ENCODE results near the gene PDLIM3.
A peak's percentile ranks its signal among the peaks of the same experiment; 100 is the strongest.

PDLIM3 gene

GRCh38 chr4:185467101-185467500 is 68.2 kb downstream of the PDLIM3 start:
- peak; percentile 3 for DNase-seq

GRCh38 chr4:185465707-185466106 is 69.6 kb downstream of the PDLIM3 start:
- no peak for TF ChIP-seq CTCF (IDR thresholded peaks at IDR 0.05; ENCODE audit: low read depth, low read length, missing control alignments)
- Histone ChIP-seq H3K4me3 (ENCODE audit: low read depth, low read length) (no peak overlapping the region), H3K27ac (no peak overlapping the region), H3K27me3 (replicated peaks) (peaks cover 2% of the 10 kb centered on the region), H3K36me3 (replicated peaks) (no peaks in the 10 kb centered on the region)
- no peak for DNase-seq
- in situ Hi-C loops (cut with HindIII; ENCODE audit: low pct_ligation_motif_present, low sequenced_read_pairs) = no loop called here

More at GRCh38 chr4:185467101-185467500, 68.2 kb downstream of the PDLIM3 start:
- H3K27me3 ChIP-seq (replicated peaks) = peaks cover 2% of the 10 kb centered on the region
- in situ Hi-C loops (cut with HindIII; ENCODE audit: low pct_ligation_motif_present, low sequenced_read_pairs) = no loop called here
- TF ChIP-seq CTCF (IDR thresholded peaks at IDR 0.05; ENCODE audit: low read depth, low read length, missing control alignments) = no peak
- H3K4me3 ChIP-seq (ENCODE audit: low read depth, low read length) = peak overlapping the region; percentile 15
- H3K27ac ChIP-seq = no peak overlapping the region
- H3K36me3 ChIP-seq (replicated peaks) = no peaks in the 10 kb centered on the region

GRCh38 chr4:185464887-185465286 is 70.4 kb downstream of the PDLIM3 start:
- H3K27me3 ChIP-seq (replicated peaks) = peaks cover 2% of the 10 kb centered on the region
- no peak for DNase-seq
- in situ Hi-C loops (cut with HindIII; ENCODE audit: low pct_ligation_motif_present, low sequenced_read_pairs) = no loop called here

GRCh38 chr4:185464183-185464582 is 71.1 kb downstream of the PDLIM3 start:
- no peak overlapping the region for H3K27ac ChIP-seq
- TF ChIP-seq CTCF (IDR thresholded peaks at IDR 0.05; ENCODE audit: low read depth, low read length, missing control alignments) = no peak
- H3K4me3 ChIP-seq (ENCODE audit: low read depth, low read length) = no peak overlapping the region
- in situ Hi-C loops (cut with HindIII; ENCODE audit: low pct_ligation_motif_present, low sequenced_read_pairs) = no loop called here
- DNase-seq = no peak
- H3K27me3 ChIP-seq (replicated peaks) = peaks cover 2% of the 10 kb centered on the region
- no peaks in the 10 kb centered on the region for H3K36me3 ChIP-seq (replicated peaks)

More at GRCh38 chr4:185464887-185465286, 70.4 kb downstream of the PDLIM3 start:
- H3K4me3 ChIP-seq (ENCODE audit: low read depth, low read length) = no peak overlapping the region
- H3K27ac ChIP-seq = no peak overlapping the region
- no peak for TF ChIP-seq CTCF (IDR thresholded peaks at IDR 0.05; ENCODE audit: low read depth, low read length, missing control alignments)
- no peaks in the 10 kb centered on the region for H3K36me3 ChIP-seq (replicated peaks)

- no peak for TF ChIP-seq CTCF (IDR thresholded peaks at IDR 0.05; ENCODE audit: low read depth, low read length, missing control alignments)
- DNase-seq = no peak
- peaks cover 2% of the 10 kb centered on the region for H3K27me3 ChIP-seq (replicated peaks)
- in situ Hi-C loops (cut with HindIII; ENCODE audit: low pct_ligation_motif_present, low sequenced_read_pairs) = no loop called here
- no peaks in the 10 kb centered on the region for H3K36me3 ChIP-seq (replicated peaks)
- no peak overlapping the region for H3K4me3 ChIP-seq (ENCODE audit: low read depth, low read length)
- H3K27ac ChIP-seq = no peak overlapping the region
Measured at GRCh38 chr4:185463541-185463940, 71.8 kb downstream of the PDLIM3 start.

GRCh38 chr4:185461565-185461964 is 73.7 kb downstream of the PDLIM3 start:
- no peak overlapping the region for H3K27ac ChIP-seq
- no peak overlapping the region for H3K4me3 ChIP-seq (ENCODE audit: low read depth, low read length)
- no peaks in the 10 kb centered on the region for H3K27me3 ChIP-seq (replicated peaks)
- no peak for DNase-seq
- in situ Hi-C loops (cut with HindIII; ENCODE audit: low pct_ligation_motif_present, low sequenced_read_pairs) = no loop called here
- no peak for TF ChIP-seq CTCF (IDR thresholded peaks at IDR 0.05; ENCODE audit: low read depth, low read length, missing control alignments)
- no peaks in the 10 kb centered on the region for H3K36me3 ChIP-seq (replicated peaks)

Measured in brain microvascular endothelial cell (primary cell).